Measurements from ENCODE around the gene C11orf91. TPM values are rescaled to one million over a fixed set of nuclear protein-coding genes. Genes with fewer than 3 reads are reported as not detected.

Gene C11orf91
- total and polyA plus RNA-seq, 2 of the 4 experiments (the other 2 are of a cell fraction), result 0.10 TPM; not detected in 1

DNA sequence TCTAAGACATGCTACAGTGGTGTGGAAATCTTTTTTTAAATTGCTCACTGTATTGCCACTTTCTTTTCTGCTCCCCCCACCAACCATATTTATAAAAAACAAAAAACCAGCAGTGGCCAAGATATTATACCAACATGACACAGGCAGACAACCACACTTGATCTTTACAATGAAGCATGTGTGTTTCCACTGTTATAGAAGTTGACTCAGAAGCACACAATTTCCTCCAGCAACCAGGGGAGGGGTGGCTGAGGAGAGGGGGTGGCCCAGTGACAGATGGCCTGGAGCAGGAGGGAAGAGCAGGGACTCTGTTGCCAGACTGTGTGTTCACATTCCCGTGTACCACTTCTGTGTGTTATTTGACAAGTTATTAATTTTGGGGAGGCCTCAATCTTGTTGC, 20.8 kb upstream of the C11orf91 start:
- Histone ChIP-seq H3K4me3 (ENCODE audit: insufficient read depth, low read depth, low read length) (no peak overlapping the region), H2AK9ac (replicated peaks; ENCODE audit: low read depth, low read length, poor library complexity) (no peak overlapping the region), H2AFZ (replicated peaks; ENCODE audit: low read length, poor library complexity) (no peak overlapping the region), H3K27me3 (ENCODE audit: control insufficient read depth, insufficient read depth, low read length) (no peaks in the 10 kb centered on the region), H3K14ac (replicated peaks; ENCODE audit: low read depth, low read length) (no peak overlapping the region; the same call in 1 of the 2 replicates), H4K91ac (ENCODE audit: insufficient read depth, low read depth, low read length) (no peak overlapping the region), H2BK120ac (ENCODE audit: low read depth, low read length) (0 out of 2 replicates have a peak overlapping the region, but pooled peaks have one; percentile 18), H3K56ac (ENCODE audit: extremely low read depth, insufficient read depth, low read length) (no peak overlapping the region), H3K18ac (ENCODE audit: low read depth, low read length) (no peak overlapping the region; the same call in 1 of the 2 replicates), H2AK5ac (ENCODE audit: low read depth, low read length) (no peak overlapping the region), H3K9ac (ENCODE audit: low read depth, low read length) (no peak overlapping the region), H4K8ac (ENCODE audit: low read depth in 2 of 2, low read length in 2 of 2) (0 out of 4 replicates have a peak overlapping the region, but pooled peaks of 1 of the 2 experiments have one; percentile 0), H2BK15ac (ENCODE audit: low read depth, low read length) (no peak overlapping the region), H3K79me1 (ENCODE audit: low read depth in 1 of 2, low read length in 2 of 2) (peaks cover 37 to 82% of the 10 kb centered on the region in 2 experiments), H4K5ac (ENCODE audit: low read depth, low read length) (no peak overlapping the region), H3K36me3 (ENCODE audit: control insufficient read depth, insufficient read depth, low read length) (peaks cover 40% of the 10 kb centered on the region), H3K23ac (ENCODE audit: low read depth, low read length) (no peak overlapping the region), H4K20me1 (ENCODE audit: insufficient read depth, low read length) (peaks cover 70% of the 10 kb centered on the region), H2BK5ac (ENCODE audit: low read depth, low read length, poor library complexity, severe bottlenecking) (peak overlapping the region; percentile 74), H3K9me3 (ENCODE audit: control insufficient read depth, insufficient read depth, low read length) (no peaks in the 10 kb centered on the region), H3K4me2 (ENCODE audit: low read depth, low read length) (no peak overlapping the region), H3K9me1 (ENCODE audit: insufficient read depth, low read length) (peaks cover 38% of the 10 kb centered on the region), H2BK20ac (ENCODE audit: low read depth, low read length) (0 out of 2 replicates have a peak overlapping the region, but pooled peaks have one; percentile 21), H3K27ac (ENCODE audit: insufficient read depth, low read length) (peak overlapping the region; percentile 38; the same call in 1 of the 2 replicates), H3K4ac (ENCODE audit: low read depth, low read length) (peak overlapping the region; percentile 34; the same call in 1 of the 2 replicates), H3K4me1 (ENCODE audit: control insufficient read depth, insufficient read depth, low read length) (peaks cover 36% of the 10 kb centered on the region)
- ATAC-seq (ENCODE audit: low read depth) (peak; percentile 38), DNase-seq (peak; percentile 79)
- in situ Hi-C loops (cut with MboI; ENCODE audit: low sequenced_read_pairs), result no loop called here
- no CpG with 5 or more reads among the region's 1 CpG for WGBS, 2 experiments (ENCODE audit: extremely low coverage in 2 of 2, insufficient read length in 1 of 2)
- peak; percentile 42; the same call in 1 of the 2 replicates for TF ChIP-seq MAZ (IDR thresholded peaks at IDR 0.05; ENCODE audit: borderline replicate concordance, low read depth, low read length)
- TF ChIP-seq ELK1 (IDR thresholded peaks at IDR 0.05; ENCODE audit: borderline replicate concordance, low read depth, low read length), result no peak
- TF ChIP-seq, protein P1, sequence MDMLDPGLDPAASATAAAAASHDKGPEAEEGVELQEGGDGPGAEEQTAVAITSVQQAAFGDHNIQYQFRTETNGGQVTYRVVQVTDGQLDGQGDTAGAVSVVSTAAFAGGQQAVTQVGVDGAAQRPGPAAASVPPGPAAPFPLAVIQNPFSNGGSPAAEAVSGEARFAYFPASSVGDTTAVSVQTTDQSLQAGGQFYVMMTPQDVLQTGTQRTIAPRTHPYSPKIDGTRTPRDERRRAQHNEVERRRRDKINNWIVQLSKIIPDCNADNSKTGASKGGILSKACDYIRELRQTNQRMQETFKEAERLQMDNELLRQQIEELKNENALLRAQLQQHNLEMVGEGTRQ (IDR thresholded peaks at IDR 0.05; ENCODE audit: low read depth, low read length), result no peak
- 0 out of 2 replicates have a peak, but pooled peaks have one; percentile 26 for TF ChIP-seq FOS (IDR thresholded peaks at IDR 0.05; ENCODE audit: low read depth, low read length)
- TF ChIP-seq RAD21 (IDR thresholded peaks at IDR 0.05; ENCODE audit: low read length), result no peak
- POLR2A ChIA-PET (ENCODE audit: unreplicated experiment), result no interaction called here
- BruUV-seq (replicated peaks), result no TSS peak
- dilution Hi-C loops (cut with HindIII; ENCODE audit: low sequenced_read_pairs, unreplicated experiment), result no loop called here
- intact Hi-C loops (cut with micrococcal nuclease), result no loop called here
- CTCF ChIA-PET, result no interaction called here

Measured in IMR-90 (cell line).